ENCODE data around the gene C6.

DNA sequence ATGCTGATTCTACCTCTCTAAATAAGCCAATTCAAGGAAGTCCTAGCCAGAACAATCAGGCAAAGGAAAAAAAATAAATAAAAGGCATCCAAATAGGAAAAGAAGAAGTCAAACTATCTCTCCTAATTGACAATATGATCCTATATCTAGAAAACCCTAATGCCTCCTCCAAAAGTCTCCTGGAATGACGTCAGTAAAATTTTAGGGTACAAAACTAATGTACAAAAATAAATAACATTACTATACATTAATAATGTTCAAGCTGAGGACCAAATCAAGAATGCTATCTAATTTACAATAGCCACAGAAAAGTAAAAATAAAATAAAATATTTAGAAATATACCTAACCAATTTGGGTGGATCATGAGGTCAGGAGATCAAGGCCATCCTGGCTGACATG, 33.8 kb upstream of the C6 start:
- TF ChIP-seq POLR2A (IDR thresholded peaks at IDR 0.05; ENCODE audit: low read depth, low read length) (no peak), EZH2 (IDR thresholded peaks at IDR 0.05; ENCODE audit: borderline replicate concordance, control insufficient read depth, low read depth, low read length) (no peak), REST (IDR thresholded peaks at IDR 0.05; ENCODE audit: low read depth, low read length) (no peak), TCF7 (IDR thresholded peaks at IDR 0.05; ENCODE audit: borderline replicate concordance) (no peak), FOXM1 (IDR thresholded peaks at IDR 0.05; ENCODE audit: low read depth, low read length) (no peak)
- TF ChIP-seq, protein P1, sequence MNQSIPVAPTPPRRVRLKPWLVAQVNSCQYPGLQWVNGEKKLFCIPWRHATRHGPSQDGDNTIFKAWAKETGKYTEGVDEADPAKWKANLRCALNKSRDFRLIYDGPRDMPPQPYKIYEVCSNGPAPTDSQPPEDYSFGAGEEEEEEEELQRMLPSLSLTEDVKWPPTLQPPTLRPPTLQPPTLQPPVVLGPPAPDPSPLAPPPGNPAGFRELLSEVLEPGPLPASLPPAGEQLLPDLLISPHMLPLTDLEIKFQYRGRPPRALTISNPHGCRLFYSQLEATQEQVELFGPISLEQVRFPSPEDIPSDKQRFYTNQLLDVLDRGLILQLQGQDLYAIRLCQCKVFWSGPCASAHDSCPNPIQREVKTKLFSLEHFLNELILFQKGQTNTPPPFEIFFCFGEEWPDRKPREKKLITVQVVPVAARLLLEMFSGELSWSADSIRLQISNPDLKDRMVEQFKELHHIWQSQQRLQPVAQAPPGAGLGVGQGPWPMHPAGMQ (IDR thresholded peaks at IDR 0.05; ENCODE audit: borderline replicate concordance): no peak
- TF ChIP-seq, protein P2, sequence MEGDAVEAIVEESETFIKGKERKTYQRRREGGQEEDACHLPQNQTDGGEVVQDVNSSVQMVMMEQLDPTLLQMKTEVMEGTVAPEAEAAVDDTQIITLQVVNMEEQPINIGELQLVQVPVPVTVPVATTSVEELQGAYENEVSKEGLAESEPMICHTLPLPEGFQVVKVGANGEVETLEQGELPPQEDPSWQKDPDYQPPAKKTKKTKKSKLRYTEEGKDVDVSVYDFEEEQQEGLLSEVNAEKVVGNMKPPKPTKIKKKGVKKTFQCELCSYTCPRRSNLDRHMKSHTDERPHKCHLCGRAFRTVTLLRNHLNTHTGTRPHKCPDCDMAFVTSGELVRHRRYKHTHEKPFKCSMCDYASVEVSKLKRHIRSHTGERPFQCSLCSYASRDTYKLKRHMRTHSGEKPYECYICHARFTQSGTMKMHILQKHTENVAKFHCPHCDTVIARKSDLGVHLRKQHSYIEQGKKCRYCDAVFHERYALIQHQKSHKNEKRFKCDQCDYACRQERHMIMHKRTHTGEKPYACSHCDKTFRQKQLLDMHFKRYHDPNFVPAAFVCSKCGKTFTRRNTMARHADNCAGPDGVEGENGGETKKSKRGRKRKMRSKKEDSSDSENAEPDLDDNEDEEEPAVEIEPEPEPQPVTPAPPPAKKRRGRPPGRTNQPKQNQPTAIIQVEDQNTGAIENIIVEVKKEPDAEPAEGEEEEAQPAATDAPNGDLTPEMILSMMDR (IDR thresholded peaks at IDR 0.05 in 2 of 3, conservative IDR thresholded peaks at IDR 0.05 in 1 of 3; ENCODE audit: control insufficient read depth in 2 of 3, extremely low read depth in 1 of 3, insufficient read depth in 1 of 3, low read depth in 3 of 3, low read length in 3 of 3): no peak
